ENCODE results near the gene HPSE. TPM values are rescaled to one million over a fixed set of nuclear protein-coding genes. Genes with fewer than 3 reads are reported as not detected.

HPSE gene
- total and polyA plus RNA-seq, 2 of the 8 experiments (the other 6 are each of a cell fraction or from before 2014, with no cell fraction given): 1.5 to 5.0 TPM

- no peak overlapping the region for H3K4me2 ChIP-seq (ENCODE audit: insufficient read depth in 1 of 2, low read depth in 2 of 2, low read length in 2 of 2)
- H3K79me1 ChIP-seq (ENCODE audit: low read depth, low read length): no peaks in the 10 kb centered on the region
- H3K4me3 ChIP-seq (ENCODE audit: extremely low read depth in 1 of 4, insufficient read depth in 2 of 4, low read depth in 3 of 4, low read length in 4 of 4): no peak overlapping the region
- H3K14ac ChIP-seq (ENCODE audit: insufficient read length): no peak overlapping the region
- DNase-seq (ENCODE audit: low read depth in 1 of 2, low spot score in 2 of 2): no peak
- no peak for FAIRE-seq
- TF ChIP-seq MAX (IDR thresholded peaks at IDR 0.05) (no peak), KDM1A (IDR thresholded peaks at IDR 0.05; ENCODE audit: borderline replicate concordance, low read length) (no peak), JUND (IDR thresholded peaks at IDR 0.05; ENCODE audit: low read length) (no peak), NANOG (IDR thresholded peaks at IDR 0.05; ENCODE audit: insufficient read depth, low read depth, low read length, poor library complexity, severe bottlenecking) (no peak), EZH2 (IDR thresholded peaks at IDR 0.05; ENCODE audit: low read depth, low read length, severe bottlenecking) (no peak), CHD2 (IDR thresholded peaks at IDR 0.05; ENCODE audit: low read length) (no peak), KDM5A (IDR thresholded peaks at IDR 0.05; ENCODE audit: low read length) (no peak), KDM4A (IDR thresholded peaks at IDR 0.05; ENCODE audit: low read depth, low read length, severe bottlenecking) (no peak)
- H4K5ac ChIP-seq (ENCODE audit: insufficient read length, low read depth, low read length): no peak overlapping the region
- H3K4me1 ChIP-seq (replicated peaks in 1 of 4; ENCODE audit: control insufficient read depth in 3 of 4, insufficient read depth in 4 of 4, low read length in 3 of 4): no peaks in the 10 kb centered on the region
- no peak overlapping the region for H3K23ac ChIP-seq (ENCODE audit: insufficient read length)
- no peak overlapping the region for H2BK20ac ChIP-seq (ENCODE audit: low read length)
- H4K8ac ChIP-seq (ENCODE audit: extremely low read depth, insufficient read depth, low read length): no peak overlapping the region
- no peak overlapping the region for H2BK12ac ChIP-seq (ENCODE audit: low read depth, low read length)
- no peak overlapping the region for H2AK5ac ChIP-seq (ENCODE audit: low read depth, low read length)
- H3K9me3 ChIP-seq (ENCODE audit: insufficient read depth in 2 of 2, low read depth in 1 of 2, low read length in 1 of 2): no peaks in the 10 kb centered on the region
- H3K36me3 ChIP-seq (ENCODE audit: control insufficient read depth in 2 of 4, insufficient read depth in 4 of 4, low read length in 3 of 4): no peaks in the 10 kb centered on the region
- H2BK5ac ChIP-seq (ENCODE audit: low read depth, low read length): no peak overlapping the region
- ChIA-PET CTCF (ENCODE audit: partially characterized antibody) (interaction anchor here (0.7 to 3.9 kb wide), 5 partner anchors 12 to 93 kb away, joined by 3 to 23 read pairs (median 3); no protein-coding TSS in a partner anchor), POLR2A (ENCODE audit: partially characterized antibody) (no interaction called here)
- H4K20me1 ChIP-seq (replicated peaks in 1 of 2; ENCODE audit: control insufficient read depth in 1 of 2, insufficient read depth in 2 of 2, low read length in 2 of 2): no peaks in the 10 kb centered on the region
- 91% methylated on average over 8 of the region's 8 CpGs; no CpG with 5 or more reads in 1 of the 2 experiments for WGBS, 2 experiments (ENCODE audit: extremely low coverage in 1 of 2, insufficient coverage in 1 of 2, insufficient read length in 1 of 2, insufficient replicate concordance in 2 of 2, low coverage in 1 of 2, low lambda C conversion rate in 2 of 2, missing lambda C conversion rate in 1 of 2)
- H4K91ac ChIP-seq (replicated peaks; ENCODE audit: insufficient read length, low read length): no peak overlapping the region
- H3K9ac ChIP-seq (replicated peaks in 1 of 4; ENCODE audit: extremely low read depth in 1 of 4, low read depth in 3 of 4, low read length in 3 of 4): no peak overlapping the region
- no peak overlapping the region for H2BK120ac ChIP-seq (replicated peaks; ENCODE audit: low read depth, low read length)
- no peaks in the 10 kb centered on the region for H3K79me2 ChIP-seq (ENCODE audit: control insufficient read depth in 1 of 2, insufficient read depth in 2 of 2, low read length in 2 of 2)
- H3K56ac ChIP-seq (replicated peaks; ENCODE audit: insufficient read length, low read depth, low read length): no peak overlapping the region
- H3K4ac ChIP-seq (replicated peaks; ENCODE audit: insufficient read length, low read depth, low read length): no peak overlapping the region
- no peak overlapping the region for H3K27ac ChIP-seq (ENCODE audit: low read depth, low read length)
- no peaks in the 10 kb centered on the region for H3K27me3 ChIP-seq (replicated peaks in 1 of 4; ENCODE audit: control insufficient read depth in 3 of 4, extremely low read depth in 1 of 4, insufficient read depth in 3 of 4, low read length in 3 of 4)
- no peak overlapping the region for H2AFZ ChIP-seq (ENCODE audit: low read length)
- H3K23me2 ChIP-seq (ENCODE audit: low read depth, low read length): no peaks in the 10 kb centered on the region
- no peak overlapping the region for H3K18ac ChIP-seq (ENCODE audit: extremely low read depth, low read length)
- H2BK15ac ChIP-seq (ENCODE audit: low read length): no peak overlapping the region
Observed at GRCh38 chr4:83293305-83294046, 41.2 kb downstream of the HPSE start.
